ENCODE measurements around the gene TRMO. TPM values are rescaled to one million over a fixed set of nuclear protein-coding genes. Genes with fewer than 3 reads are reported as not detected.

Gene TRMO
- total and polyA plus RNA-seq, 2 experiments from 2014 or later: 5.0 to 6.4 TPM

DNA sequence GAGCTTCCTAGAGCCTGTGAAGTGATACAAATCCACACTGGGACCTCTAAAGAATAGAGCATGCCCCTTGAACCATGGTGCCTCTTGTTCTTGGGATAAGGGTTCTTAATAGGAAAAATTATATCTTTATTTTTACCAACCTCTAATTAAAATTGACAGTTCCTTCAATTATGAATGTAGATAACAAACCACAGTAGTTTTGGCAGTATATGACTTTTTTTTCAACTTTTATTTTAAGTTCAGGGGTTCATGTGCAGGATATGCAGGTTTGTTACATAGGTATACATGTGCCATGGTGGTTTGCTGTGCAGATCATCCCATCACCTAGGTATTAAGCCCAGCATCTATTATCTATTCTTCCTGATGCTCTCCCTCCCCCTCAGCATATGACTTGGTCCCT, 14.7 kb upstream of the TRMO start:
- H2AFZ ChIP-seq: no peak overlapping the region
- H3K4me2 ChIP-seq: no peak overlapping the region
- TF ChIP-seq POLR2AphosphoS5 (IDR thresholded peaks at IDR 0.05; ENCODE audit: low read depth) (no peak), CREB1 (CRISPR knock-in tag; IDR thresholded peaks at IDR 0.05; ENCODE audit: low read depth) (no peak), EZH2 (IDR thresholded peaks at IDR 0.05; ENCODE audit: low read depth, unreplicated experiment) (no peak), EZH2phosphoT487 (IDR thresholded peaks at IDR 0.05; ENCODE audit: unreplicated experiment) (no peak), JUNB (IDR thresholded peaks at IDR 0.05; ENCODE audit: unreplicated experiment) (no peak), NANOG (IDR thresholded peaks at IDR 0.05; ENCODE audit: borderline replicate concordance) (no peak), STAT1 (IDR thresholded peaks at IDR 0.05; ENCODE audit: unreplicated experiment) (no peak), ZNF114 (CRISPR knock-in tag; IDR thresholded peaks at IDR 0.05) (no peak), ZNF331 (CRISPR knock-in tag; IDR thresholded peaks at IDR 0.05; ENCODE audit: low read depth) (no peak)
- TF ChIP-seq, protein P1, sequence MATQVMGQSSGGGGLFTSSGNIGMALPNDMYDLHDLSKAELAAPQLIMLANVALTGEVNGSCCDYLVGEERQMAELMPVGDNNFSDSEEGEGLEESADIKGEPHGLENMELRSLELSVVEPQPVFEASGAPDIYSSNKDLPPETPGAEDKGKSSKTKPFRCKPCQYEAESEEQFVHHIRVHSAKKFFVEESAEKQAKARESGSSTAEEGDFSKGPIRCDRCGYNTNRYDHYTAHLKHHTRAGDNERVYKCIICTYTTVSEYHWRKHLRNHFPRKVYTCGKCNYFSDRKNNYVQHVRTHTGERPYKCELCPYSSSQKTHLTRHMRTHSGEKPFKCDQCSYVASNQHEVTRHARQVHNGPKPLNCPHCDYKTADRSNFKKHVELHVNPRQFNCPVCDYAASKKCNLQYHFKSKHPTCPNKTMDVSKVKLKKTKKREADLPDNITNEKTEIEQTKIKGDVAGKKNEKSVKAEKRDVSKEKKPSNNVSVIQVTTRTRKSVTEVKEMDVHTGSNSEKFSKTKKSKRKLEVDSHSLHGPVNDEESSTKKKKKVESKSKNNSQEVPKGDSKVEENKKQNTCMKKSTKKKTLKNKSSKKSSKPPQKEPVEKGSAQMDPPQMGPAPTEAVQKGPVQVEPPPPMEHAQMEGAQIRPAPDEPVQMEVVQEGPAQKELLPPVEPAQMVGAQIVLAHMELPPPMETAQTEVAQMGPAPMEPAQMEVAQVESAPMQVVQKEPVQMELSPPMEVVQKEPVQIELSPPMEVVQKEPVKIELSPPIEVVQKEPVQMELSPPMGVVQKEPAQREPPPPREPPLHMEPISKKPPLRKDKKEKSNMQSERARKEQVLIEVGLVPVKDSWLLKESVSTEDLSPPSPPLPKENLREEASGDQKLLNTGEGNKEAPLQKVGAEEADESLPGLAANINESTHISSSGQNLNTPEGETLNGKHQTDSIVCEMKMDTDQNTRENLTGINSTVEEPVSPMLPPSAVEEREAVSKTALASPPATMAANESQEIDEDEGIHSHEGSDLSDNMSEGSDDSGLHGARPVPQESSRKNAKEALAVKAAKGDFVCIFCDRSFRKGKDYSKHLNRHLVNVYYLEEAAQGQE (IDR thresholded peaks at IDR 0.05; ENCODE audit: unreplicated experiment): no peak
- TF ChIP-seq, protein P2, sequence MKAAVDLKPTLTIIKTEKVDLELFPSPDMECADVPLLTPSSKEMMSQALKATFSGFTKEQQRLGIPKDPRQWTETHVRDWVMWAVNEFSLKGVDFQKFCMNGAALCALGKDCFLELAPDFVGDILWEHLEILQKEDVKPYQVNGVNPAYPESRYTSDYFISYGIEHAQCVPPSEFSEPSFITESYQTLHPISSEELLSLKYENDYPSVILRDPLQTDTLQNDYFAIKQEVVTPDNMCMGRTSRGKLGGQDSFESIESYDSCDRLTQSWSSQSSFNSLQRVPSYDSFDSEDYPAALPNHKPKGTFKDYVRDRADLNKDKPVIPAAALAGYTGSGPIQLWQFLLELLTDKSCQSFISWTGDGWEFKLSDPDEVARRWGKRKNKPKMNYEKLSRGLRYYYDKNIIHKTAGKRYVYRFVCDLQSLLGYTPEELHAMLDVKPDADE (IDR thresholded peaks at IDR 0.05): no peak
- TF ChIP-seq, protein P3, sequence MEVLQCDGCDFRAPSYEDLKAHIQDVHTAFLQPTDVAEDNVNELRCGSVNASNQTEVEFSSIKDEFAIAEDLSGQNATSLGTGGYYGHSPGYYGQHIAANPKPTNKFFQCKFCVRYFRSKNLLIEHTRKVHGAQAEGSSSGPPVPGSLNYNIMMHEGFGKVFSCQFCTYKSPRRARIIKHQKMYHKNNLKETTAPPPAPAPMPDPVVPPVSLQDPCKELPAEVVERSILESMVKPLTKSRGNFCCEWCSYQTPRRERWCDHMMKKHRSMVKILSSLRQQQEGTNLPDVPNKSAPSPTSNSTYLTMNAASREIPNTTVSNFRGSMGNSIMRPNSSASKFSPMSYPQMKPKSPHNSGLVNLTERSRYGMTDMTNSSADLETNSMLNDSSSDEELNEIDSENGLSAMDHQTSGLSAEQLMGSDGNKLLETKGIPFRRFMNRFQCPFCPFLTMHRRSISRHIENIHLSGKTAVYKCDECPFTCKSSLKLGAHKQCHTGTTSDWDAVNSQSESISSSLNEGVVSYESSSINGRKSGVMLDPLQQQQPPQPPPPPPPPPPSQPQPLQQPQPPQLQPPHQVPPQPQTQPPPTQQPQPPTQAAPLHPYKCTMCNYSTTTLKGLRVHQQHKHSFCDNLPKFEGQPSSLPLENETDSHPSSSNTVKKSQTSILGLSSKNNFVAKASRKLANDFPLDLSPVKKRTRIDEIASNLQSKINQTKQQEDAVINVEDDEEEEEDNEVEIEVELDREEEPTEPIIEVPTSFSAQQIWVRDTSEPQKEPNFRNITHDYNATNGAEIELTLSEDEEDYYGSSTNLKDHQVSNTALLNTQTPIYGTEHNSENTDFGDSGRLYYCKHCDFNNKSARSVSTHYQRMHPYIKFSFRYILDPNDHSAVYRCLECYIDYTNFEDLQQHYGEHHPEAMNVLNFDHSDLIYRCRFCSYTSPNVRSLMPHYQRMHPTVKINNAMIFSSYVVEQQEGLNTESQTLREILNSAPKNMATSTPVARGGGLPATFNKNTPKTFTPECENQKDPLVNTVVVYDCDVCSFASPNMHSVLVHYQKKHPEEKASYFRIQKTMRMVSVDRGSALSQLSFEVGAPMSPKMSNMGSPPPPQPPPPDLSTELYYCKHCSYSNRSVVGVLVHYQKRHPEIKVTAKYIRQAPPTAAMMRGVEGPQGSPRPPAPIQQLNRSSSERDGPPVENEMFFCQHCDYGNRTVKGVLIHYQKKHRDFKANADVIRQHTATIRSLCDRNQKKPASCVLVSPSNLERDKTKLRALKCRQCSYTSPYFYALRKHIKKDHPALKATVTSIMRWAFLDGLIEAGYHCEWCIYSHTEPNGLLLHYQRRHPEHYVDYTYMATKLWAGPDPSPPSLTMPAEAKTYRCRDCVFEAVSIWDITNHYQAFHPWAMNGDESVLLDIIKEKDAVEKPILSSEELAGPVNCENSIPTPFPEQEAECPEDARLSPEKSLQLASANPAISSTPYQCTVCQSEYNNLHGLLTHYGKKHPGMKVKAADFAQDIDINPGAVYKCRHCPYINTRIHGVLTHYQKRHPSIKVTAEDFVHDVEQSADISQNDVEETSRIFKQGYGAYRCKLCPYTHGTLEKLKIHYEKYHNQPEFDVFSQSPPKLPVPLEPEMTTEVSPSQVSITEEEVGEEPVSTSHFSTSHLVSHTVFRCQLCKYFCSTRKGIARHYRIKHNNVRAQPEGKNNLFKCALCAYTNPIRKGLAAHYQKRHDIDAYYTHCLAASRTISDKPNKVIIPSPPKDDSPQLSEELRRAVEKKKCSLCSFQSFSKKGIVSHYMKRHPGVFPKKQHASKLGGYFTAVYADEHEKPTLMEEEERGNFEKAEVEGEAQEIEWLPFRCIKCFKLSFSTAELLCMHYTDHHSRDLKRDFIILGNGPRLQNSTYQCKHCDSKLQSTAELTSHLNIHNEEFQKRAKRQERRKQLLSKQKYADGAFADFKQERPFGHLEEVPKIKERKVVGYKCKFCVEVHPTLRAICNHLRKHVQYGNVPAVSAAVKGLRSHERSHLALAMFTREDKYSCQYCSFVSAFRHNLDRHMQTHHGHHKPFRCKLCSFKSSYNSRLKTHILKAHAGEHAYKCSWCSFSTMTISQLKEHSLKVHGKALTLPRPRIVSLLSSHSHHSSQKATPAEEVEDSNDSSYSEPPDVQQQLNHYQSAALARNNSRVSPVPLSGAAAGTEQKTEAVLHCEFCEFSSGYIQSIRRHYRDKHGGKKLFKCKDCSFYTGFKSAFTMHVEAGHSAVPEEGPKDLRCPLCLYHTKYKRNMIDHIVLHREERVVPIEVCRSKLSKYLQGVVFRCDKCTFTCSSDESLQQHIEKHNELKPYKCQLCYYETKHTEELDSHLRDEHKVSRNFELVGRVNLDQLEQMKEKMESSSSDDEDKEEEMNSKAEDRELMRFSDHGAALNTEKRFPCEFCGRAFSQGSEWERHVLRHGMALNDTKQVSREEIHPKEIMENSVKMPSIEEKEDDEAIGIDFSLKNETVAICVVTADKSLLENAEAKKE (CRISPR knock-in tag; IDR thresholded peaks at IDR 0.05): no peak
- TF ChIP-seq, protein P4, sequence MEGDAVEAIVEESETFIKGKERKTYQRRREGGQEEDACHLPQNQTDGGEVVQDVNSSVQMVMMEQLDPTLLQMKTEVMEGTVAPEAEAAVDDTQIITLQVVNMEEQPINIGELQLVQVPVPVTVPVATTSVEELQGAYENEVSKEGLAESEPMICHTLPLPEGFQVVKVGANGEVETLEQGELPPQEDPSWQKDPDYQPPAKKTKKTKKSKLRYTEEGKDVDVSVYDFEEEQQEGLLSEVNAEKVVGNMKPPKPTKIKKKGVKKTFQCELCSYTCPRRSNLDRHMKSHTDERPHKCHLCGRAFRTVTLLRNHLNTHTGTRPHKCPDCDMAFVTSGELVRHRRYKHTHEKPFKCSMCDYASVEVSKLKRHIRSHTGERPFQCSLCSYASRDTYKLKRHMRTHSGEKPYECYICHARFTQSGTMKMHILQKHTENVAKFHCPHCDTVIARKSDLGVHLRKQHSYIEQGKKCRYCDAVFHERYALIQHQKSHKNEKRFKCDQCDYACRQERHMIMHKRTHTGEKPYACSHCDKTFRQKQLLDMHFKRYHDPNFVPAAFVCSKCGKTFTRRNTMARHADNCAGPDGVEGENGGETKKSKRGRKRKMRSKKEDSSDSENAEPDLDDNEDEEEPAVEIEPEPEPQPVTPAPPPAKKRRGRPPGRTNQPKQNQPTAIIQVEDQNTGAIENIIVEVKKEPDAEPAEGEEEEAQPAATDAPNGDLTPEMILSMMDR (conservative IDR thresholded peaks at IDR 0.05; ENCODE audit: low read depth in 2 of 2): no peak
- no peaks in the 10 kb centered on the region for H3K79me2 ChIP-seq (replicated peaks; ENCODE audit: insufficient read depth)
- no peaks in the 10 kb centered on the region for H3K36me3 Mint-ChIP-seq (ENCODE audit: low read depth)
- H3K36me3 ChIP-seq (ENCODE audit: insufficient read depth): no peaks in the 10 kb centered on the region
- H3K9me3 Mint-ChIP-seq: no peaks in the 10 kb centered on the region
- peaks cover 4% of the 10 kb centered on the region; the same call in 2 of the 3 replicates for H3K4me1 Mint-ChIP-seq
- H3K27me3 Mint-ChIP-seq (ENCODE audit: insufficient read depth, low read depth, poor library complexity): peaks cover 4% of the 10 kb centered on the region
- no peaks in the 10 kb centered on the region for H4K20me1 ChIP-seq (replicated peaks; ENCODE audit: insufficient read depth)
- no peaks in the 10 kb centered on the region for H3K4me1 ChIP-seq (ENCODE audit: insufficient read depth)
- no peak overlapping the region for H3K4me3 ChIP-seq
- no peaks in the 10 kb centered on the region for H3F3A ChIP-seq (replicated peaks; ENCODE audit: low read depth)
- no peak overlapping the region for H3K27ac ChIP-seq (ENCODE audit: low read depth)
- ATAC-seq: no peak
- H3K27me3 ChIP-seq (ENCODE audit: insufficient read depth): peaks cover 64% of the 10 kb centered on the region
- H3K9me2 ChIP-seq (ENCODE audit: insufficient read depth): no peaks in the 10 kb centered on the region
- no peak overlapping the region for H3K27ac Mint-ChIP-seq
- no peak for DNase-seq (ENCODE audit: low spot score)
- no peak overlapping the region for H3K4me3 Mint-ChIP-seq

Measured in GM23338 (cell line).